GM12878 (cell line): ENCODE results near the gene CEP78. TPM values are rescaled to one million over a fixed set of nuclear protein-coding genes. Genes with fewer than 3 reads are reported as not detected.
A peak's percentile ranks its signal among the peaks of the same experiment; 100 is the strongest.

ENCODE experiments used
- ATAC-seq: fragments of 200-7000 bp; cut with Tn5 transposase; 3 replicates; pipeline ENCODE4 v1.9.1; 2020; ENCODE audit warnings: mild to moderate bottlenecking, moderate library complexity
- BruUV-seq: library from RNA; stranded (reverse); fragments of 400-500 nt; replicated peaks from 2 replicates; lab custom pipeline; 2021; lab: Mats Ljungman, UMichigan
- CTCF ChIA-PET: fragments of 300-600 bp; sonication (Branson Sonifier 250); formaldehyde crosslinking; extraction: SDS; loops from one replicate; lab custom pipeline; 2021; ENCODE audit warnings: inconsistent platforms; lab: Yijun Ruan, JAX
- POLR2A ChIA-PET: fragments of 350-600 bp; formaldehyde crosslinking; extraction: SDS; loops from one replicate; lab custom pipeline; 2021; ENCODE audit warnings: inconsistent platforms; lab: Charles Lee
- RAD21 ChIA-PET: fragments of 300-600 bp; sonication (Branson Sonifier 250); formaldehyde crosslinking; loops from one replicate; lab custom pipeline; 2023; ENCODE audit warnings: antibody characterized with exemption; ENCODE audit not compliant: unreplicated experiment; lab: Charles Lee
- SMC1A ChIA-PET: fragments of 300-600 bp; sonication (Branson Sonifier 250); formaldehyde crosslinking; loops from one replicate; lab custom pipeline; 2023; ENCODE audit not compliant: unreplicated experiment, uncharacterized antibody; lab: Charles Lee
- DNase-seq: peaks from one replicate; pipeline ENCODE4 v3.0.0-alpha.2; 2011; ENCODE audit warnings: low read depth, low spot score
- FAIRE-seq: peaks from 3 replicates; lab custom pipeline; 2011; peaks lifted over from hg19 to GRCh38; lab: Jason Lieb, UNC
- H2AFZ ChIP-seq: 2 replicates; pipeline ENCODE4 v1.6.0; 2011; ENCODE audit warnings: low read depth, low read length, control low read depth; ENCODE audit not compliant: control insufficient read depth
- H3K27ac ChIP-seq: 2 replicates; pipeline ENCODE4 v1.5.1; 2011; ENCODE audit warnings: control low read depth; ENCODE audit not compliant: control insufficient read depth, insufficient read depth
- H3K27me3 ChIP-seq, 2 experiments: replicated peaks in 1 of 2; 2 replicates each; pipeline versions ENCODE4 v1.6.0 to v1.6.1; 2011; ENCODE audit warnings: low read length in 1 of 2; ENCODE audit not compliant: control insufficient read depth in 2 of 2, insufficient read depth in 2 of 2
- H3K36me3 ChIP-seq, 2 experiments: 2 replicates each; pipeline ENCODE4 v1.5.1; 2011; ENCODE audit warnings: low read length in 1 of 2; ENCODE audit not compliant: control insufficient read depth in 2 of 2, insufficient read depth in 2 of 2
- H3K4me1 ChIP-seq: 2 replicates; pipeline ENCODE4 v1.6.1; 2011; ENCODE audit warnings: mild to moderate bottlenecking, low read length, moderate library complexity, mixed read lengths; ENCODE audit not compliant: control insufficient read depth, insufficient read depth
- H3K4me2 ChIP-seq: 2 replicates; pipeline ENCODE4 v1.6.0; 2011; ENCODE audit warnings: control low read depth; ENCODE audit not compliant: control insufficient read depth, insufficient read depth
- H3K4me3 ChIP-seq: fragments of 200-600 bp; sonication (generic); 2 replicates; pipeline ENCODE4 v1.5.1; 2016
- H3K79me2 ChIP-seq: 2 replicates; pipeline ENCODE4 v1.6.0; 2011; ENCODE audit warnings: low read length; ENCODE audit not compliant: control insufficient read depth, insufficient read depth
- H3K9ac ChIP-seq: 2 replicates; pipeline ENCODE4 v1.8.0; 2011; ENCODE audit warnings: low read length, control low read depth, mixed read lengths; ENCODE audit not compliant: control insufficient read depth, insufficient read depth
- H3K9me3 ChIP-seq: replicated peaks from 3 replicates; pipeline ENCODE4 v1.5.1; 2011; ENCODE audit warnings: mild to moderate bottlenecking, low read length; ENCODE audit not compliant: control insufficient read depth, insufficient read depth
- H4K20me1 ChIP-seq: 2 replicates; pipeline ENCODE4 v1.6.0; 2011; ENCODE audit not compliant: control insufficient read depth, insufficient read depth
- BACH1 ChIP-seq: fragments of 450-650 bp; IDR thresholded peaks from 2 replicates; pipeline ENCODE4 v1.6.1; 2017; ENCODE audit warnings: mild to moderate bottlenecking, borderline replicate concordance
- DPF2 ChIP-seq: fragments of 450-650 bp; IDR thresholded peaks from 2 replicates; pipeline ENCODE4 v1.6.1; 2017; ENCODE audit warnings: mild to moderate bottlenecking
- ZBTB40 ChIP-seq: fragments of 450-650 bp; IDR thresholded peaks from 2 replicates; pipeline ENCODE4 v1.6.1; 2016; ENCODE audit warnings: mild to moderate bottlenecking, moderate library complexity, borderline replicate concordance
- WGBS: methylation state at CpG from one replicate; pipeline ENCODE4 v1.1.6; 2016; ENCODE audit warnings: low lambda C conversion rate; ENCODE audit not compliant: insufficient replicate concordance, insufficient coverage; ENCODE audit errors: missing lambda C conversion rate; 5-methylcytosine and 5-hydroxymethylcytosine counted together
- in situ Hi-C: fragments of 300-500 bp; cut with MboI; formaldehyde crosslinking; loops from 9 replicates; pipeline ENCODE4 v1.14.3; 2018; ENCODE audit warnings: mixed read lengths
- intact Hi-C: fragments of 100-400 bp; cut with micrococcal nuclease; formaldehyde crosslinking; loops from one replicate; pipeline ENCODE4 v1.14.2; 2022; ENCODE audit not compliant: unreplicated experiment
- polyA plus RNA-seq, 11 experiments: library from polyadenylated mRNA; depleted of rRNA in 4 of 11; unstranded in 6 of 11; stranded (reverse) in 5 of 11; fragments of >200 nt; fragmentation: Nextera tagmentation in 4 of 11; fragmentation: Illumina TruSeq in 1 of 11; extraction: Ambion mirVana in 4 of 11; extraction: Trizol in 1 of 11; gene quantifications; 1 replicate in 1 of 11; 2 replicates in 10 of 11; pipeline versions ENCODE4 v1.2.1 to v1.2.3, GENCODE V29; 2011 to 2016; ENCODE audit warnings: inconsistent platforms in 2 of 11, missing spikeins in 2 of 11, low read depth in 1 of 11
- total RNA-seq, 4 experiments: library from RNA; depleted of rRNA in 3 of 4; stranded (reverse); fragments of >200 nt in 3 of 4; fragmentation: Illumina TruSeq in 1 of 4; extraction: Trizol in 1 of 4; gene quantifications; 2 replicates each; pipeline versions ENCODE4 v1.2.1 to v1.2.3, GENCODE V29; 2013 to 2021

The CEP78 gene
- total and polyA plus RNA-seq, 10 of the 15 experiments (the other 5 are each of a cell fraction or from before 2014, with no cell fraction given), result 4.1 to 44.9 (median 27.9) TPM

GRCh38 chr9:78234810-78235209, 1.1 kb upstream of the CEP78 start:
- no peak for FAIRE-seq
- SMC1A ChIA-PET, result interaction anchor here (1.0 kb wide), 1 partner anchor 113 kb away, joined by 3 read pairs; no protein-coding TSS in a partner anchor
- ATAC-seq, result no peak

GRCh38 chr9:78235256-78235761, 566 bp upstream of the CEP78 start:
- intact Hi-C loops, result no loop called here

More at GRCh38 chr9:78234810-78235209, 1.1 kb upstream of the CEP78 start:
- no peak for DNase-seq
- 82% methylated on average over 7 of the region's 7 CpGs for WGBS
- no peaks in the 10 kb centered on the region; the same call in 2 of the 3 replicates for H3K9me3 ChIP-seq
- TF ChIP-seq DPF2, result no peak
- H3K4me2 ChIP-seq, result peak overlapping the region; percentile 70
- no peak overlapping the region for H3K9ac ChIP-seq
- no peaks in the 10 kb centered on the region for H3K27me3 ChIP-seq
- H3K36me3 ChIP-seq, result no peaks in the 10 kb centered on the region; a peak in 1 of 4 replicates
- H3K4me3 ChIP-seq, result peak overlapping the region; percentile 69; the same call in 1 of the 2 replicates
- 0 out of 2 replicates have a peak overlapping the region, but pooled peaks have one; percentile 92 for H2AFZ ChIP-seq
- peaks cover 8% of the 10 kb centered on the region for H3K79me2 ChIP-seq
- ChIA-PET CTCF (interaction anchor here (0.7 to 1.0 kb wide), 2 partner anchors 13 to 43 kb away, joined by 3 read pairs; no protein-coding TSS in a partner anchor), POLR2A (interaction anchor here (0.6 kb wide), 1 partner anchor 945 kb away, joined by 5 read pairs; no protein-coding TSS in a partner anchor), RAD21 (no interaction called here)
- H3K27ac ChIP-seq, result no peak overlapping the region
- BruUV-seq, result no TSS peak
- H4K20me1 ChIP-seq, result no peaks in the 10 kb centered on the region
- H3K4me1 ChIP-seq, result no peaks in the 10 kb centered on the region; the same call in 1 of the 2 replicates
- in situ Hi-C loops (no loop called here), intact Hi-C loops (no loop called here)

More at GRCh38 chr9:78235256-78235761, 566 bp upstream of the CEP78 start:
- ChIA-PET RAD21 (no interaction called here), POLR2A (interaction anchor here (1.3 to 1.6 kb wide), 2 partner anchors 20 to 131 kb away, joined by 3 read pairs; no protein-coding TSS in a partner anchor), CTCF (no interaction called here)
- no peak for DNase-seq
- peak overlapping the region; percentile 83 for H3K9ac ChIP-seq
- no peaks in the 10 kb centered on the region for H3K27me3 ChIP-seq
- TF ChIP-seq BACH1, result no peak
- peak; percentile 46; the same call in 1 of the 2 replicates for TF ChIP-seq ZBTB40
- TF ChIP-seq, all 136 proteins: peak for 1
- 5% methylated on average over 17 of the region's 17 CpGs for WGBS
- no peak for ATAC-seq
- Histone ChIP-seq H3K36me3 (no peaks in the 10 kb centered on the region; a peak in 1 of 4 replicates), H3K4me2 (peak overlapping the region; percentile 70), H2AFZ (peak overlapping the region; percentile 92), H3K79me2 (peaks cover 8% of the 10 kb centered on the region), H3K9me3 (no peaks in the 10 kb centered on the region; the same call in 2 of the 3 replicates), H3K4me3 (peak overlapping the region; percentile 69), H3K27ac (peak overlapping the region; percentile 82), H4K20me1 (no peaks in the 10 kb centered on the region), H3K4me1 (no peaks in the 10 kb centered on the region; the same call in 1 of the 2 replicates)
- SMC1A ChIA-PET, result interaction anchor here (1.0 kb wide), 1 partner anchor 114 kb away, joined by 3 read pairs; no protein-coding TSS in a partner anchor
- TSS peak; percentile 80 for BruUV-seq
- FAIRE-seq, result no peak
- in situ Hi-C loops, result no loop called here
